NCI-H748 treated with DMSO at 0.1 percent for 48 hours (cell line): ENCODE measurements around the gene HYDIN.
"Not testable (repeated sequence)": the region's sequence is repeated elsewhere in the genome, so short reads cannot be mapped to it uniquely, and the experiment has no call there.

Experiments
- DNase-seq: peaks from one replicate; lab custom pipeline; 2025; lab: John Stamatoyannopoulos, UW

Gene HYDIN

GRCh38 chr16:71105881-71106280 is 124.6 kb downstream of the HYDIN start:
- DNase-seq = not testable (repeated sequence)

- not testable (repeated sequence) for DNase-seq
These were observed 146.9 kb downstream of the HYDIN start for GRCh38 chr16:71083573-71083972.

GRCh38 chr16:71080777-71081176 is 149.7 kb downstream of the HYDIN start:
- not testable (repeated sequence) for DNase-seq

GRCh38 chr16:71080262-71080661 is 150.3 kb downstream of the HYDIN start:
- not testable (repeated sequence) for DNase-seq

GRCh38 chr16:71070651-71071050 is 159.9 kb downstream of the HYDIN start:
- not testable (repeated sequence) for DNase-seq

GRCh38 chr16:71069842-71070241 is 160.7 kb downstream of the HYDIN start:
- not testable (repeated sequence) for DNase-seq

- not testable (repeated sequence) for DNase-seq
These were observed 176.5 kb downstream of the HYDIN start for GRCh38 chr16:71053897-71054609.

- DNase-seq = not testable (repeated sequence)
These were observed 180.2 kb downstream of the HYDIN start for GRCh38 chr16:71050307-71050706.

- DNase-seq = not testable (repeated sequence)
These were observed 191.0 kb downstream of the HYDIN start for GRCh38 chr16:71039368-71040111.

- not testable (repeated sequence) for DNase-seq
These were observed 192.1 kb downstream of the HYDIN start for GRCh38 chr16:71038421-71038820.

GRCh38 chr16:71037987-71038386 is 192.5 kb downstream of the HYDIN start:
- DNase-seq = not testable (repeated sequence)

- not testable (repeated sequence) for DNase-seq
These were observed 202.3 kb downstream of the HYDIN start for GRCh38 chr16:71028032-71028727.

GRCh38 chr16:71027511-71027910 is 203.0 kb downstream of the HYDIN start:
- not testable (repeated sequence) for DNase-seq

GRCh38 chr16:71023851-71024439 is 206.6 kb downstream of the HYDIN start:
- DNase-seq = not testable (repeated sequence)

GRCh38 chr16:71021961-71022537 is 208.5 kb downstream of the HYDIN start:
- not testable (repeated sequence) for DNase-seq

- DNase-seq = not testable (repeated sequence)
These were observed 211.3 kb downstream of the HYDIN start for GRCh38 chr16:71019067-71019682.

GRCh38 chr16:71015419-71015818 is 215.1 kb downstream of the HYDIN start:
- DNase-seq = not testable (repeated sequence)

- not testable (repeated sequence) for DNase-seq
These were observed 220.9 kb downstream of the HYDIN start for GRCh38 chr16:71009440-71010223.

GRCh38 chr16:71006516-71006915 is 224.0 kb downstream of the HYDIN start:
- not testable (repeated sequence) for DNase-seq

- DNase-seq = peak; percentile 10
These were observed 230.8 kb downstream of the HYDIN start for GRCh38 chr16:70999735-71000134.
